ENCODE measurements around the gene CLDND2. TPM values are rescaled to one million over a fixed set of nuclear protein-coding genes. Genes with fewer than 3 reads are reported as not detected.

CLDND2 gene
- total and polyA plus RNA-seq, 8 donors: 0.88 to 4.3 (median 1.3) TPM; not detected in 5

GRCh38 chr19:51333836-51334460 is 34.9 kb downstream of the CLDND2 start:
- Histone ChIP-seq H3K27ac (no peak overlapping the region), H3K9me3 (peaks cover 0 to 7% (median 3%) of the 10 kb centered on the region in 4 donors), H3K4me3 (no peak overlapping the region), H3K36me3 (peaks cover 0 to 20% (median 9%) of the 10 kb centered on the region in 4 donors), H3K4me1 (peaks cover 4 to 7% (median 6%) of the 10 kb centered on the region in 4 donors), H3K27me3 (peaks cover 6 to 36% (median 12%) of the 10 kb centered on the region in 3 donors)
- WGBS, 5 donors: 88 to 93% (median 88%) methylated on average over 12 to 13 of the region's 13 CpGs
- intact Hi-C loops (cut with DNase I; ENCODE audit: low total_unique reads): loop anchor here (10.0 kb wide), 1 partner anchor 101 kb away; no protein-coding TSS in a partner anchor
- TF ChIP-seq EP300 (IDR thresholded peaks at IDR 0.05): no peak
- no peak for TF ChIP-seq POLR2A (IDR thresholded peaks at IDR 0.05)
- no peak for TF ChIP-seq POLR2AphosphoS5 (IDR thresholded peaks at IDR 0.05)
- no peak for TF ChIP-seq CTCF (IDR thresholded peaks at IDR 0.05)
- no peak for DNase-seq

GRCh38 chr19:51331716-51332115 is 37.1 kb downstream of the CLDND2 start:
- Histone ChIP-seq H3K27me3 (peaks cover 9 to 58% (median 34%) of the 10 kb centered on the region in 3 donors), H3K27ac (no peak overlapping the region), H3K9me3 (peaks cover 0 to 7% (median 3%) of the 10 kb centered on the region in 4 donors), H3K4me3 (no peak overlapping the region), H3K36me3 (peaks cover 0 to 20% (median 9%) of the 10 kb centered on the region in 4 donors), H3K4me1 (peaks cover 7 to 15% (median 13%) of the 10 kb centered on the region in 4 donors)
- WGBS, 5 donors: 78 to 96% (median 91%) methylated on average over 6 of the region's 6 CpGs
- intact Hi-C loops (cut with DNase I; ENCODE audit: low total_unique reads): loop anchor here (10.0 kb wide), 1 partner anchor 103 kb away; no protein-coding TSS in a partner anchor
- TF ChIP-seq EP300 (IDR thresholded peaks at IDR 0.05) (no peak), POLR2AphosphoS5 (IDR thresholded peaks at IDR 0.05) (no peak), POLR2A (IDR thresholded peaks at IDR 0.05) (no peak), CTCF (IDR thresholded peaks at IDR 0.05) (no peak)
- no peak for DNase-seq

GRCh38 chr19:51331193-51331592 is 37.6 kb downstream of the CLDND2 start:
- TF ChIP-seq POLR2A (IDR thresholded peaks at IDR 0.05) (no peak), POLR2AphosphoS5 (IDR thresholded peaks at IDR 0.05) (no peak), CTCF (IDR thresholded peaks at IDR 0.05) (no peak), EP300 (IDR thresholded peaks at IDR 0.05) (no peak)
- WGBS, 5 donors: 63 to 78% (median 75%) methylated on average over 3 of the region's 3 CpGs
- intact Hi-C loops (cut with DNase I; ENCODE audit: low total_unique reads): loop anchor here (10.0 kb wide), 1 partner anchor 104 kb away; no protein-coding TSS in a partner anchor

GRCh38 chr19:51330366-51330765 is 38.4 kb downstream of the CLDND2 start:
- Histone ChIP-seq H3K36me3 (peaks cover 0 to 20% (median 9%) of the 10 kb centered on the region in 4 donors), H3K27me3 (peaks cover 9 to 72% (median 48%) of the 10 kb centered on the region in 3 donors), H3K4me1 (peaks cover 7 to 17% (median 15%) of the 10 kb centered on the region in 4 donors), H3K4me3 (no peak overlapping the region), H3K9me3 (peaks cover 0 to 7% (median 3%) of the 10 kb centered on the region in 4 donors), H3K27ac (no peak overlapping the region)
- TF ChIP-seq POLR2AphosphoS5 (IDR thresholded peaks at IDR 0.05) (no peak), EP300 (IDR thresholded peaks at IDR 0.05) (no peak), CTCF (IDR thresholded peaks at IDR 0.05) (no peak), POLR2A (IDR thresholded peaks at IDR 0.05) (no peak)
- 91 to 96% (median 96%) methylated on average over 4 of the region's 4 CpGs for WGBS, 5 donors
- intact Hi-C loops (cut with DNase I; ENCODE audit: low total_unique reads): loop anchor here (10.0 kb wide), 1 partner anchor 104 kb away; no protein-coding TSS in a partner anchor
- DNase-seq: no peak

More at GRCh38 chr19:51331193-51331592, 37.6 kb downstream of the CLDND2 start:
- H3K4me3 ChIP-seq: no peak overlapping the region
- peaks cover 7 to 17% (median 15%) of the 10 kb centered on the region in 4 donors for H3K4me1 ChIP-seq
- H3K36me3 ChIP-seq: peaks cover 0 to 20% (median 9%) of the 10 kb centered on the region in 4 donors
- H3K27me3 ChIP-seq: peaks cover 9 to 63% (median 39%) of the 10 kb centered on the region in 3 donors
- no peak for DNase-seq
- no peak overlapping the region for H3K27ac ChIP-seq
- H3K9me3 ChIP-seq: peaks cover 0 to 7% (median 3%) of the 10 kb centered on the region in 4 donors

Measured in stomach (tissue), 9 donors.